T-helper 1 cell treated with Interleukin-12 subunit alpha and Interleukin-12 subunit beta and Interleukin-4 antibody, amounts not matched to agents 30 ng/mL and 1 ng/mL, for 36 hours (primary cell): ENCODE data around the gene COMMD1. TPM values are rescaled to one million over a fixed set of nuclear protein-coding genes. Genes with fewer than 3 reads are reported as not detected.

Source experiments
- intact Hi-C: fragments of 100-400 bp; cut with micrococcal nuclease; formaldehyde crosslinking; loops from one replicate; pipeline ENCODE4 v1.15.1; 2024
- total RNA-seq: library from RNA; stranded (reverse); gene quantifications from 2 replicates; pipeline ENCODE4 v1.2.3, GENCODE V29; 2022

The COMMD1 gene
- total RNA-seq, 1 donor from 2014 or later, result 27.3 TPM

- intact Hi-C loops, result no loop called here
Measured at GRCh38 chr2:62175728-62176127, 270.3 kb downstream of the COMMD1 start.

DNA sequence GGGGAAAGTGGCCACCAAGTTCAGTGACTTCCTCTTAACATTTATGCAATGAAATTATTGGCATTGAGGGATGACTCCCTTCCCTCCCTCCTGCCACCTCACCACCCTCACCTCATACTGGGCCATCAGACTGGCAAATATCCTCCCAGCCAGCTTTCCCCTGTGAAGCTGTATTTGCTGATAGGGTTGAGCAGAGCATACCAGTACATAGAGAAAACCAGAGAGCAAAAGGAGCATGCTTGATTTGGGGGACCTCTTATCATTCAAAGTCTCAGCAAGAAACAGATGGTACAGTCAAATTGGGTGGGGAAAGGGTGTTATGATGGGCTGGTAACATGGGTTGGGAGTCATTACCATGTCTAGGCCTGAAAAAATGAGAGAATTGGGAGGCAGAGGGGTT is 271.3 kb downstream of the COMMD1 start:
- intact Hi-C loops, result no loop called here

- intact Hi-C loops, result no loop called here
Measured at GRCh38 chr2:62177392-62178049, 272.0 kb downstream of the COMMD1 start.

GRCh38 chr2:62178741-62179271 is 273.3 kb downstream of the COMMD1 start:
- intact Hi-C loops, result no loop called here

- intact Hi-C loops, result no loop called here
Measured at GRCh38 chr2:62180975-62181374, 275.5 kb downstream of the COMMD1 start.

DNA sequence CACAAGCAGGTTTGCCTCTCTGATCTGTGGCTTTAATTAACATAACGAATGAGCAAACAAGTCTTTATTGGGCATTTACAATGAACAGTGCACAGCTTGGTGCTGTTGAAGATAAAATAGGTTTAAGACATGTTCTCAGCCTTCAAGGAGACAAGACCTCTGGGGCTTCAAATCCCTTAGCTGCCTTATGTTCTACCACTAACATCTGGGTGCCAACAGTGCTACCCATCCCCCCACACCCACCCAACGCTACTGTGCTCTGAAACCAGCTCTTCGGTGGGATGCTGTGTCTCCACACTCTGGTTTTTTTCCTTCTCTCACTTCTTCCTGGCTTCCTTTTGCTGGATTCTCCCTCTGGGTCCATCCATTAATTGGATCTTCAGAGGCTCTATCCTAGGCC is 276.4 kb downstream of the COMMD1 start:
- intact Hi-C loops, result no loop called here

GRCh38 chr2:62184512-62185230 is 279.2 kb downstream of the COMMD1 start:
- intact Hi-C loops, result no loop called here

Other genes with a start within 250 kb of the COMMD1 start
- gene FAM161A, start 51.6 kb upstream of the COMMD1 start, total RNA-seq, result 2.3 and 2.5 TPM in 2 replicates
- gene CCT4, start 17.0 kb upstream of the COMMD1 start, total RNA-seq, result 178 and 181 TPM in 2 replicates